ENCODE measurements around the gene C21orf58.

DNA sequence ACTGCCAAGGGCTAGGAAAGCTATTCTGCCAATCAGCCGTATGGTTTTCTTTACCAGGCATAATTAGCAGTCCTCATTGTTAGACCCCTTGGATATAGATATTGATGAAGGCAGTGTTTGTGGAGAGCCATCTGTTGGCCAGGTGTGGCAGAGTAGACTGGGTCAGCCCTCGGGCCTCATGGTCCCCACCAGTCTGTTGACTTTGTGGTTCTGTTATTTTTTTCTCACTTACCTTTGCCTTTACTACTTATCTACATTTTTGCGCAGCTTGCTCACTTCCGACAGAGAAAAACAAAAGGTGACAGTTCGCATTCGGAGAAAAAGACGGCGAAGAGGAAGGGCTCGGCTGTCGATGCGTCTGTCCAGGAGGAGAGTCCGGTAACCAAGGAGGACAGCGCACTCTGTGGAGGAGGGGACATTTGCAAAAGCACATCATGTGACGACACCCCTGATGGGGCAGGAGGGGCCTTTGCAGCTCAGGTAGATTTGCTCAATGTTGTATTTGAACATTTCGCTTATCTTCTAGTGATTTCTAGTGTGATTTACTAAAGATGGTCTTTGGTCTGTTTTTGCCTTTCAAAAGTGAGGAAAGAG is 2.5 kb upstream of the C21orf58 start:
- TF ChIP-seq, protein P1, sequence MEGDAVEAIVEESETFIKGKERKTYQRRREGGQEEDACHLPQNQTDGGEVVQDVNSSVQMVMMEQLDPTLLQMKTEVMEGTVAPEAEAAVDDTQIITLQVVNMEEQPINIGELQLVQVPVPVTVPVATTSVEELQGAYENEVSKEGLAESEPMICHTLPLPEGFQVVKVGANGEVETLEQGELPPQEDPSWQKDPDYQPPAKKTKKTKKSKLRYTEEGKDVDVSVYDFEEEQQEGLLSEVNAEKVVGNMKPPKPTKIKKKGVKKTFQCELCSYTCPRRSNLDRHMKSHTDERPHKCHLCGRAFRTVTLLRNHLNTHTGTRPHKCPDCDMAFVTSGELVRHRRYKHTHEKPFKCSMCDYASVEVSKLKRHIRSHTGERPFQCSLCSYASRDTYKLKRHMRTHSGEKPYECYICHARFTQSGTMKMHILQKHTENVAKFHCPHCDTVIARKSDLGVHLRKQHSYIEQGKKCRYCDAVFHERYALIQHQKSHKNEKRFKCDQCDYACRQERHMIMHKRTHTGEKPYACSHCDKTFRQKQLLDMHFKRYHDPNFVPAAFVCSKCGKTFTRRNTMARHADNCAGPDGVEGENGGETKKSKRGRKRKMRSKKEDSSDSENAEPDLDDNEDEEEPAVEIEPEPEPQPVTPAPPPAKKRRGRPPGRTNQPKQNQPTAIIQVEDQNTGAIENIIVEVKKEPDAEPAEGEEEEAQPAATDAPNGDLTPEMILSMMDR (IDR thresholded peaks at IDR 0.05), result no peak
- TF ChIP-seq POLR2A (IDR thresholded peaks at IDR 0.05), result no peak
